ENCODE data around the gene APP. TPM values are rescaled to one million over a fixed set of nuclear protein-coding genes. Genes with fewer than 3 reads are reported as not detected.

The APP gene
- total RNA-seq, 1 experiment from 2014 or later, result 531 TPM

DNA sequence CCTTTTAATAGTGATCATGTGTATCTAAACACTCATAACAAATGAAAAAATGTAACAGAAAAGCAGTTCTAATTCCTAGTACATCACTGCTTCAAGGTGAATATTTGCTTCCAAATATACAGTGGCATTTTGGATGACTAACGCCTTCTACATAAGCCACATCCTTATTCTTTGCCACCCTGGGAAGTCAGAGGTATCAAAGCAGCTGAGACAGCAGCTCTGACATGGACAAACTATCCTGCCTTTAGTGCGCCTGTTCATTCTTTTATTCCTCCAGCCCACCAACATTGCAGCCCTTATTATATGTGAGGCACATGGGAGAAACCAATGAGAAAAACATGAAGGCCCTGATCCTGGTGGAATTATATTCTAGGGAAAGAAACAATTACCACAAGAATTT, 183.0 kb downstream of the APP start:
- DNase-seq (ENCODE audit: low spot score), result no peak
- CTCF ChIA-PET, result no interaction called here
- POLR2A ChIA-PET (ENCODE audit: low non-redundant PET), result no interaction called here
- Histone ChIP-seq H3K27me3 (replicated peaks; ENCODE audit: insufficient read depth, low read depth, low read length, poor library complexity) (no peaks in the 10 kb centered on the region), H3K9me3 (ENCODE audit: low read depth, low read length, poor library complexity, severe bottlenecking) (no peaks in the 10 kb centered on the region), H3K4me3 (ENCODE audit: low read depth, low read length, poor library complexity, severe bottlenecking) (no peak overlapping the region), H3K36me3 (ENCODE audit: insufficient read depth, low read length, poor library complexity, severe bottlenecking) (no peaks in the 10 kb centered on the region), H3K27ac (ENCODE audit: low read depth, low read length, poor library complexity, severe bottlenecking) (no peak overlapping the region), H3K4me1 (ENCODE audit: insufficient read depth, low read length, poor library complexity, severe bottlenecking) (peaks cover 22% of the 10 kb centered on the region)
- no peak for TF ChIP-seq EZH2 (IDR thresholded peaks at IDR 0.05; ENCODE audit: borderline replicate concordance, low read depth, low read length, poor library complexity, severe bottlenecking)
- no peak for TF ChIP-seq CTCF (conservative IDR thresholded peaks at IDR 0.05; ENCODE audit: low read depth, low read length)
- BruUV-seq (replicated peaks), result no TSS peak
- intact Hi-C loops (cut with micrococcal nuclease; ENCODE audit: unreplicated experiment), result loop anchor here (10.0 kb wide), 1 partner anchor 177 kb away; no protein-coding TSS in a partner anchor

GRCh38 chr21:25986928-25987327, 183.6 kb downstream of the APP start:
- intact Hi-C loops (cut with micrococcal nuclease; ENCODE audit: unreplicated experiment), result loop anchor here (10.0 kb wide), 1 partner anchor 178 kb away; no protein-coding TSS in a partner anchor
- TF ChIP-seq EZH2 (IDR thresholded peaks at IDR 0.05; ENCODE audit: borderline replicate concordance, low read depth, low read length, poor library complexity, severe bottlenecking) (no peak), CTCF (conservative IDR thresholded peaks at IDR 0.05; ENCODE audit: low read depth, low read length) (no peak)
- ChIA-PET POLR2A (ENCODE audit: low non-redundant PET) (no interaction called here), CTCF (no interaction called here)
- H3K4me3 ChIP-seq (ENCODE audit: low read depth, low read length, poor library complexity, severe bottlenecking), result no peak overlapping the region
- no peaks in the 10 kb centered on the region for H3K27me3 ChIP-seq (replicated peaks; ENCODE audit: insufficient read depth, low read depth, low read length, poor library complexity)
- no peak for DNase-seq (ENCODE audit: low spot score)
- H3K4me1 ChIP-seq (ENCODE audit: insufficient read depth, low read length, poor library complexity, severe bottlenecking), result peaks cover 28% of the 10 kb centered on the region
- no TSS peak for BruUV-seq (replicated peaks)
- H3K36me3 ChIP-seq (ENCODE audit: insufficient read depth, low read length, poor library complexity, severe bottlenecking), result peaks cover 5% of the 10 kb centered on the region
- no peaks in the 10 kb centered on the region for H3K9me3 ChIP-seq (ENCODE audit: low read depth, low read length, poor library complexity, severe bottlenecking)
- H3K27ac ChIP-seq (ENCODE audit: low read depth, low read length, poor library complexity, severe bottlenecking), result no peak overlapping the region

DNA sequence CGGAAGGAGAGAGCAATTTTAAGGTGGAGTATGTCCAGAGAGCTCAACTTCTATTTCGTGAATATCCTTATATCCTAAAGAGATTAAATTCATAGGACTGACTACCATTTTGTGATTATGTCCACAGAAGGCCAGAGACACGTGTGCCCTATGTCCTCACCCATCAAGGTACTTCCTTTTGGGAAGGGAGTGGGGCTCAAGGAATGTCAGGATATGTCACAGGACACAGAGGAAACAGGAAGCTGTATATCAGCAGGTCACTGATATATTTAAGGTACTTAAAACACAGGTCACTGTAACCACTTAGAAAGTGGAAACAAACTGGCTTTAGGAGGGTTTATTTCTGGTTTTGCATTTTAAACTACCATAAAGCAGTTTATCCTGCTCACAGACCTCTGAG, 184.6 kb downstream of the APP start:
- Histone ChIP-seq H3K36me3 (ENCODE audit: insufficient read depth, low read length, poor library complexity, severe bottlenecking) (peaks cover 14% of the 10 kb centered on the region), H3K4me3 (ENCODE audit: low read depth, low read length, poor library complexity, severe bottlenecking) (no peak overlapping the region), H3K27ac (ENCODE audit: low read depth, low read length, poor library complexity, severe bottlenecking) (no peak overlapping the region), H3K27me3 (replicated peaks; ENCODE audit: insufficient read depth, low read depth, low read length, poor library complexity) (no peaks in the 10 kb centered on the region), H3K9me3 (ENCODE audit: low read depth, low read length, poor library complexity, severe bottlenecking) (no peaks in the 10 kb centered on the region), H3K4me1 (ENCODE audit: insufficient read depth, low read length, poor library complexity, severe bottlenecking) (peaks cover 38% of the 10 kb centered on the region)
- intact Hi-C loops (cut with micrococcal nuclease; ENCODE audit: unreplicated experiment), result loop anchor here (10.0 kb wide), 1 partner anchor 179 kb away; no protein-coding TSS in a partner anchor
- no peak for DNase-seq (ENCODE audit: low spot score)
- BruUV-seq (replicated peaks), result no TSS peak
- TF ChIP-seq CTCF (conservative IDR thresholded peaks at IDR 0.05; ENCODE audit: low read depth, low read length) (no peak), EZH2 (IDR thresholded peaks at IDR 0.05; ENCODE audit: borderline replicate concordance, low read depth, low read length, poor library complexity, severe bottlenecking) (no peak)
- ChIA-PET CTCF (no interaction called here), POLR2A (ENCODE audit: low non-redundant PET) (no interaction called here)

All from A673 (cell line).